Effector CD8-positive, alpha-beta T cell (primary cell): Measurements from ENCODE around the gene SLC4A4.

Source experiments
- DNase-seq: peaks from one replicate; lab custom pipeline; 2025; lab: John Stamatoyannopoulos, UW
- total RNA-seq, 4 experiments: gene quantifications; one replicate each; lab custom pipeline; 2026; lab: John Stamatoyannopoulos, UW

The SLC4A4 gene
- total RNA-seq, result 3.9 to 25.0 (median 19.5) reads per million in 4 experiments

DNA sequence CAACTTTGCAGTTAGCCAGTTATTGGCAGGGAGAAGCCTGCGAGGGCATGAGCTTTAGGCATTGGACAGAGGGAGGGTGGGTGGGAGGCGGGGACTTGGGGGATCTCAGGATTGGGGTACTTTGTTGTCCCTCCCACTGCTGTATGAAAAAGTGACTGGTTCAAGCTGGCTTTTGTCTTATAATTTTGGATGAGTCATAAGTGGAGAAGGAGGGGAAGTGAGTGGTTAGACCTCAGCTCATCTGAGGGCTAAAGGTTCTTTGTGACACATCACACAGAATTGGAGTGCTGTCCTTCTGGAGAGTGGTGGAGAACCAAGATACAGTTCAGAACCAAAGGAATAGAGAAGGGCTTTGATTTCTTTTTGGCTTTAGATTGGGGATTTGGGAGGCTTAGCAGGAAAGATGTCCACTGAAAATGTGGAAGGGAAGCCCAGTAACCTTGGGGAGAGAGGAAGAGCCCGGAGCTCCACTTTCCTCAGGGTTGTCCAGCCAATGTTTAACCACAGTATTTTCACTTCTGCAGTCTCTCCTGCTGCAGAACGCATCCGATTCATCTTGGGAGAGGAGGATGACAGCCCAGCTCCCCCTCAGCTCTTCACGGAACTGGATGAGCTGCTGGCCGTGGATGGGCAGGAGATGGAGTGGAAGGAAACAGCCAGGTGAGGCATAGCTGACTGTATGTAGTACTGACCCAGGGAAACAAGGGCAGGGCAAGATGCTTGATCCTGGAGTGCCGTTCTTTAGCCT lies at the start of gene SLC4A4:
Gene SLC4A4 (plus strand): TSS at position 175 of the 748 bp plus-strand sequence.
- no peak for DNase-seq

DNA sequence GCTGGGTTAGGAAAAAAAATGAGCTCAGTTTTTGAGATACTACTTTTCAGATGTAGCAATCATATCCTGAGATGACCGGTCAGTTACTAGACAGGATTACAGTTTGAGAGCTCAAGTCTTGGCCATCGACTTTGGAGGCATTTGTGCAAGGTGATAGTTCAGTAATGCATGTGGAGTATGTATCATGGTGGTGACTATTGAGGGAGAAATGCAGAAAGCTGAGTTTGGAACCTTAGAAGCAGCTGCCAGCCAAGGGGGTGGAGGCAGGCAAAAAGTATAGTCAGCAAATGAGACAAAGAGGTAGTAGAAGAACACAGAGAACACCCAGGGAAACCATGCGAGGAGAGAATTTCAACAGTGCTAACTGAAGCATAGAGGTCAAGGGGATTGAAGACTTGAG lies 48.7 kb upstream of the SLC4A4 start:
- DNase-seq, result no peak

DNA sequence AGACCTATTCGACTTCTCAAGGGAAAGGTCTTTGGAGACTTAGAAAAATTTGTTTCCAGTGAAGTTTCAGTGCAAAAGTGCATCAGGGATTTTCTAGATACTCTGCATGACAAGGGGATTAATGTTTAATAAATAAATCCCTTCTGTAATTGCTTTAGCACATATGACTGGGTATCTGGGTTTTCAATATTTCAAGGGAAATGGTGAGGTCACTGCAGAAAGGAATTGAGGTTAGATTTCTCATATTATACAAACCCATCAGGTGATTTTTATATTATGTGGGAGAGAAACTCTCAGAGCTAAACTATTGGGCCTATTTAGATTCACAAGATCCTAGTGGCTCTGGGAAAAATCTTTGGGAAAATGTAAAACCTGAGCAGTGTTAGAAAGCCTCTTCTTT lies 48.3 kb upstream of the SLC4A4 start:
- no peak for DNase-seq

DNA sequence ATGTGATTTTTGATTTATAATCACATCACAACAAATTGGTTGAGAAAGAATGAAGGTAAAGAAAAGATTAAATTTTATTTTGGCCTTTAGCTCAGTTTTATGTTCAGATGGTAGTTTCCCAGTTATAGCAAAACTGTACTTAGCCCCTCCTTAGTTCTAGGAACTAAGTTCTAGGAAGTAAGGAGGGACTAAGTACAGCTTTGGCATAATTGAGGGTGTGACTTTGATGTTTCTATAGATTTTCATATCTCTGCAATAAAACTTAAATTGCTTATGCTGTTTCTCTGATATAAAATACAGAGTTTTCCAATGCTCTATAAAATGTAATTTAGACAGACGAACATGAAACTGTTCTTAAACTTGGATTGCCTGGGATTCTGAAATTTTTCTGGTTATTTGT lies 46.6 kb upstream of the SLC4A4 start:
- DNase-seq, result no peak

DNA sequence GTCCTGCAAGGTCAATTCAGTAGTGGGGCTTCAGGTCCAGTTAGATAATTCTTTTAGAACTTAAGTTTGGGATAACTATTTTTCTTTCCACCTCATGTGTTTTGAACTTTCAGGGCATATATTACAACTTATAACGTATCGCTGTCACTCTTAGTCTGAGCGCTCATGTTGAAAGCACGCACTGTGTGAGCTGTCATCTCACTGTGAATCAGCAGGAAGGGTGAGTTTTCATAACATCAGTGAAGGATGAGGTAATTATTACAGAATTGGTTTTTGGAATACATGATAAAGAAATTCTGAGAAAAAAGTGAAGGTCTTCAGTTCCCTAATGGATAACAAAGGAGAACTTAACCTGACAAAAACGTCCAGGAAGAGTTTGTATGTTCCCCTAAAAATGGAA lies 45.1 kb upstream of the SLC4A4 start:
- DNase-seq, result no peak

DNA sequence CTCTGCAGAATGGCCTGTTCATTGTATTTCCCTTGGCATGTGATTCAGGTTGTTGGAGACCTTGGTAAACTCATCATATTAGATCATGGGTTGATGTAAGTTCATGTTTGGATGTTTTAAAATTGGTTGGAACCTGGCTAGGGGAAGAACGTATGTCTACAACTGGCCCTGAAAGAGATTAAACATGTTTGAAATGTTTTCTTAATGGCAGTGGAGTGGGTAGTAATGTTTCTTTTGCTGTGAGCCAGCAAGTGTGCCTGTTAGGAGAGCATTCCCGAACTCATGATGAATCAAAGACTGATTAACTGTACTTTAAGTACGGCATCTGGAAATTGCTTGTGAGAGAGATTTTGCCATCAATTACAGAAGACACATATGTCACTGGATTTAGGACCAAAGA lies 44.5 kb upstream of the SLC4A4 start:
- no peak for DNase-seq

DNA sequence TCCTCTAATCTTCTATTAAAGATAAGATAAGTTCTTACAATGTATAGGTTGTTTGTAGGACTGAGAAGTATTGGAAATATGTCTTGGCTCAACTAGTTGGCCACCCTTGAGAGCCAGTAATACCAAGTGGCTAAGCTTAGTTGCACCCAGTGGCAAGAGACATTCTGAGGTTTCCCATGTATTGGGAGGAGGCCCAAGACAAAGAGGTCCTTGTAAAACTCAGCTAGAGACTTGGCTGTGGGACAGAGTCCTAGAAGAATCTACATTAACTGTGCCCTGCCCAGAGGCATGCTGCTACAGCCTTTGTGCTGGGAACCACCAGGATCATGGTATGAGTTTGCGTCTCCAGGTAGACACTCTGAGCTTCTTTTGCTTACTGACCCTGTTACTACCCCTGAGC lies 41.9 kb upstream of the SLC4A4 start:
- DNase-seq, result no peak

DNA sequence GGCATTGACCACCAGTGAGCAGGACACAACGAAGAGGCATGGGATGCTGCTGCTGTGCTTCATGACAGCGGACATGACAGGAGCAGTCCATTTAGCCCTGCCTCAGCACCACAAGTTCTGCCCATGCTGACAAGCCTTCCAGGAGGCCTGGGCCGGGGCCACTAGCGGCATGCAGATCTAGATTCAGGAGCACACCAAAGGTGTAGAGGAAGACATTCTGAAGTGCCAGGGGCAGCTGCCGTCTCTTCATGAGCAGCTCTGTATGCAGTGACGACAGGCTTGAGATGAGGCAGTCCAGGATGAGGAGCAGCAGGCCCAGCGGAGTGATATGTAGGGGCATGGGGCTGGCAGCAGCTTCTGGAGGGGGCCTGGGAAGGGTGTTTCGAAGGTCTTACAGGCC lies 38.5 kb upstream of the SLC4A4 start:
- DNase-seq, result no peak

DNA sequence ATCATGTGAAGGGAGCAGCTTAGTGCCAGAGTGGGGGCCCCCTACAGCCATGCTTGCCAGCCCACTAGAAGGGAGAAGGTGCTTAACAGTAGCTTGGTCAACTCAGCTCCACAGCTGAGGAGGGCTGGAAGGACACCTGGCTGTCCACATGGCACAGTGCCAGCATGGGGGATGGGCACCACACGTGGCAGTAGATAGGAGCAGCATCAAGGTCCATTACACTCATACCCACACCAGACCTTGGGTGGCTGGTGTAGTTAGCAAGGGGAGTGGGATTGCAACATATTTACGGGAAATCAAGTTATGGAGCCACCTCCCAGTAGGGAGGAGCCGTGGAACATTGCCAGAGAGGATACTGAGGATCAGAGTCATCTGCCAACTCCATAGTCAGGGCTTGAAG lies 37.9 kb upstream of the SLC4A4 start:
- DNase-seq, result no peak

DNA sequence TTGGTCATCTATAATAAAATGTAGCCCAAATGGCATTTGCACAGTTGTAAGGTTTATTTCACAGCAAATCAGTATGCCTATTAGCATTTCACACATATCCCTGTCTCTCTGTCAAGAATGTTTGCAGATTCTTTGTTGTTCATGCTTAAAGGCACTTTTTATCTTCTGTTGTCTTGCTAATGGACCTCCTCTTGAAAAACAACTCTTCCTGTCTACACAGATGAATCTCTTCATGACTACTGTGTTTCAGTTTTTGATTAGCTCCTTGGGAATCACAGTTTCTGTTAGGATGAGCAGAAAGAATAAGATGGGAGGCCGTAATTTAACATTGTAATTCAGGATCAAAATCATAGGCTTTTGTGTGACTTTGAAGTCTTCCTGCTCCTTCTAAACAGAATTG lies 35.5 kb upstream of the SLC4A4 start:
- no peak for DNase-seq

DNA sequence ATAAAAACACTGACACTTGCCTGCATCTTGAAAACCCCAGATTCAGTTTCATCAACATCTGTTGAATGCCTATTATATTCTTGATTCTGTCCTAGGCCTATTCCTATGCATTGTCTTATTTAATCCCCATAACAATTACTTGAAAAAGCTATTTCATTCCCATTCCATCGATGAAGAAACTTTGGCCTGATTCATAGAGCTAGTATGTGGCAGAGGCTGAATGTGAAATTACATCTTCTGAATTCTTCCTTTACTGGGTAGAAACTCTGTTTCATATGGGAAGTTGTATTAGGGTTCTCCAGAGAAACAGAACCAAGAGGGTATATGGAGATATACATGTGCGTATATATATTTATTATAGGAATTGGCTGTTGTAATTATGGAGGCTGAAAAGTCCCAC lies 35.0 kb upstream of the SLC4A4 start:
- no peak for DNase-seq

DNA sequence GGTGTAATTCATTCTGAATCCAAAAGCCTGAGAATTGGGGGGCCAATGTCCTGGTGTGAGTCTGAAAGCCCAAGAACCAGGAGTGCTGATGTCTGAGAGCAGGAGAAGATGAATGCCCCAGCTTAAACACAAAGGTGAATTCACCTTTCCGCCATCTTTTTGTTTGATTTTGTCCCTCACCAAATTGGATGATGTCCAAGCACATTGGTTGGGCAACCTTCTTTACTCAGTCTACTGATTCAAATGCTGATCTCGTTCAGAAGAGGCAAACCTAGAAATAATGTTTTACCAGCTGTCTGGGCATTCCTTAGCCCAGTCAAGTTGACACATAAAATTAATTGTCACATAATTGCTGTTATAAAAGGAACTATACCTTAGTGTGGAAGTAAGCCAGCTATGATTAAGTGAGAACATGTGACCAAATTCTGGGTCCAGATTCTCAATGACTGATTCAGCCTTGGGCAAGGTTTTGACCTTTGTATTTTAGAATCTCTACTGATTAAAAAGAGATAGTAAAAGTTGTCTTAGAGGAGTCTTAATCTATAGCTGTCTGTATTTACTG lies 34.5 kb upstream of the SLC4A4 start:
- DNase-seq, result no peak

DNA sequence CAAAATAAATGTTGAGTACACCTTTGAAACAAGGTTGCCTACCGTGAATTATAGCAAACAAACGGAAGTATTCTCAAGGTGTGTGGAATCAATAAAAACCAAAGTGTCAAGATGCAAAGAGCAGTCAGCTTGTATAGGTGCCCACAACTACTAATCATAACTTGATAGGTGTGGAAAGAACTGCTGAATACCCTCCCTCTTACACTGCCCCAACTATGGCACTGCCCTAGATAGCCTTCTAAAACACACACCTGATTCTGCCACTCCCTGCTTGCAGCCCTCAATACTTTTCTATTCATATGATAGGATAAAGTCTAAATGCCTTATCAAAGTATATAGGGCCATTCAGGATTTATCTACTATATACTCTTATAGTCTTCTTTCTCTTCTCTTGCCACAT lies 31.1 kb upstream of the SLC4A4 start:
- DNase-seq, result no peak

DNA sequence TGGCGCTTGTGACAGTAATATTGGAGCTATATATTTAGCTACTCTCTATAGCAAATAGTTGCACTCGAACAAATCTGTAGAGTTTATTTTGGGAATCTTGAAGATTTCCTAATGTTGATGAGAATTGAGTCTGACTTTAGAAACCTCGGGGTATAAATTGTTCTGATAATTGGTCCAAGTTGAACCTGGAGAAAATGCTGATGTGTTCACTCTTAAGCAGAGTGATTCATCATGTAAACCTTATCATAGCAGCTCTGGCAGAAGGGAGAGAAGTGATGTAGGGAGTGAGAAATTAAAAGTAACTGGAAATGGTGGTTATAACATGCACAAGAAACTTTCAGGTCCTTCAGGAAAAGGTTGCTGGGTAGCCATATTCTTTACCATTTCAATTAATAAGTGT lies 16.4 kb upstream of the SLC4A4 start:
- no peak for DNase-seq

DNA sequence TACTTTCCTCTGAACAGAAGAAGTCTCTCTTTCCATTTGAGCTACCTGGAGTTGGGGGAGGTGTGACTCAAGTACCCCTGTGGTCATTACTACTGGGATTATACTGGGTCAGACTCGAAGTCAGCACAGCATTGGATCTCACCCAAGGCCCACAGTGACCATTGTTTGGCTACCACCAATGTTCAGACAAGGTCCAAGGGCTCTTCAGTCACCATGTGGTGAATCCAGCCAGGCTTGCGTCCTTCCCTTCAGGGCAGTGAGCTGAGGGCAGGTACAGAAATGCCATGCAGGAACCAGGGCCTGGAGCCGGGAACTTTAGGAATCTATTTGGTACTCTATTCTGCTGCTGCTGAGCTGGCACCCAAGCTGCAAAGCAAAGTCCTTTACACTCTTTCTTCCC lies 5.5 kb upstream of the SLC4A4 start:
- no peak for DNase-seq

DNA sequence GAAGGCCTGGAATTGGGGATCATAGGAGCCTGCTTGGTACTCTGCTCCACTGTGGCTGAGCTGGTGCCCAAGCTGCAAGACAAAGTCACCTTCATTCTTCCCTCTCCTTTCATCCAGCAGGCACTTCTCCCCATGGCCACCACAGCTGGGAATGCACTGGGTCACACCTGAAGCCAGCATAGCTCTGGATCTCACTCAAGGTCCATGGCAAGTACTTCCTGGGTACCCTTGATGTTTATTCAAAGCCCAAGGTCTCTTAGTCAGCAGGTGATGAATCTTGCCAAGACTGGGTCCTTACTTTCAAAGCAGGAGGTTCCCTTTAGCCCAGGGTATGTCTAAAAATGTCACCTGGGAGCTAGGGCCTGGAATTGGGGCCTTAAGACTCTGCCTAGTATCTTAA lies 4.9 kb upstream of the SLC4A4 start:
- DNase-seq, result no peak

DNA sequence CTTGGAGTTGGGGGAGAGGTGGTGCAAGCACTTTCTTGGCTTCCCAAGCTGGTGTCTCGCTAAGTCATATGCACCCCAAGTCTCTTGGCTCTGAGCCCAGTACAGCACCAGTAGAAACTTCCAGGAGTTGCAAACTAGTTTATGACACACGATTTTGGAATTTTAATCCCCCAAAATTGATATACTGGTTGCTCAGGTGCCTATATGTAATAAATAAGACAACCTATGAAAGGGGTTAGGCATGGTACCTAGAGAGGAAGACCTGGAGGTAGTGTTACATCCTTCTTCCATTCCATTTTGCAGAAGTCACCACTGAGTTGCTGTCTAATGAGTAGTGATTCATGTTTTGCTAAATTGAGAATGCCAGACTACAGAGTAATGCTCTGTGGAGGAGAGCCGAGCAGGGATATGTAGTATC lies 4.3 kb upstream of the SLC4A4 start:
- DNase-seq, result no peak

DNA sequence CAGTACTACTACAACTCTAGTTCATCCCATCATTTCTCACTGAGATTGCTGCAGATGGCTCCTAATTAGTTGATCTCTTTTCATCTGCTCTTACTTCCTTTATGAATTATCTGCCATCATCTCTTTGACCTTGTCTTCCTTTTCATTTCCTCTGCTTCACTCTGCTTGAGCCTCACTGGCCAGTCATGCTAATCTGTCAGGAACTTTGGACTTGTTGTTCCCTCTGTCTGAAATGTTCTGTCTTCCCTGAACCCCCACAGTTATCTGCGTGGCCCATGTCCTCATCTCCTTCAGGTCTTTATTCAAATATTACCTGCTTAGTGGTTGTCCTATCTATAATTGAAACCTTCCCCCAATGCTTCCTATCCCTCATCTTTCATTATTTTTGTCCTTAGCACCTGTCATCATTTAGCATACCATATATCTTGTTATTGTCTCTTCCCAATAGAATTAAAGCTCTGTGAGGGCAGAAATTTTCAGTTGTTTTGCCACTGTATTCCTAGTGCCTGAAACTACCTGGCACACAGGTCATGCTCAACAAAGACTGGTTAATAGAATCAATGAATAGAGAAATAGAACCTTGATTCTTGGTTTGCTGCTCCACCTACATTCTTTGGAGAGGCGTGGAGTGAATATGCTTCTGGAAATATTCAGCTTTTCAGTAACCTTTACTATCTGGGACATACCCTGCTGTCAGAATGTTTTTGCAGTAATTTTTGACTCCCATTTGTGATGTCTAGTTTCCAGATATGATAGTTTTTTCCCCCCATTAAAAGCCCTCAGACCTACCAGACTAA lies 5.0 kb downstream of the SLC4A4 start:
- no peak for DNase-seq

DNA sequence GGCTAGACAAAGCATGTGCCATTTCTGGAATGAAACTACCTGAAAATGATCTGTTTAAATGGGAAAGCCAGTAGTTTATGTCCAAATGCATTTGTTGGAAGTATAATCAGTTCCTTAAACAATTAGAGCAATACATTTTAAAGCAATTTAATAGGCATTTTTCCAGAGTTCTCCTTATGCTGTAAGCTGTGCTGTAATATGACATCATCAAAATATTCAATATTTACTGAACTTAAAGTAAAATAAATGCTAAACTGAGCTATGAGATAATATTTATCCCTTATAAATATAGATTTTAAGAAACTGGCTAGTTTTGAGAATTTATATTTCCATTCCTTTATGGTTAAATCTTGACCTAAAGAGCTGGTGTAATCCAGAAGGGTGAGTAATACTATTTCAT lies 7.9 kb downstream of the SLC4A4 start:
- DNase-seq, result no peak

DNA sequence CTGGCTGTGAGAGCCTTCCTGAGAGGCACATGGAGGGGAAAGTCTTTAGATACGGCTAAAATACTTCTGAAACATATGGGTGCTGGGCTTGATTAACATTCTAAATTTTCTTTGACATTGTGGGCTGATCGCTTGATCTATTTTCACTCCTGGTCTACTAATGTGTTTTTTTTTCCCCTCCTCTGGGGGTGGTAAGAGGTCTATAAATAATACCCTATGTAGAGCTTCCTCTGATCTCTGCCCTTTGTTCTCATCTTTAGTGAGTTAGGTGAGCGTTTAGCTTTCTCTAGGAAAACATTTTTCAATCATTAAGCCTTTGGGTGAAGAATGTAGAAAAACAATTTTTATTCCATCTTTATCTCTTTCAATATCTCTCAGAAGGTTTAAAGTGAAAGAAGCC lies 9.8 kb downstream of the SLC4A4 start:
- no peak for DNase-seq

DNA sequence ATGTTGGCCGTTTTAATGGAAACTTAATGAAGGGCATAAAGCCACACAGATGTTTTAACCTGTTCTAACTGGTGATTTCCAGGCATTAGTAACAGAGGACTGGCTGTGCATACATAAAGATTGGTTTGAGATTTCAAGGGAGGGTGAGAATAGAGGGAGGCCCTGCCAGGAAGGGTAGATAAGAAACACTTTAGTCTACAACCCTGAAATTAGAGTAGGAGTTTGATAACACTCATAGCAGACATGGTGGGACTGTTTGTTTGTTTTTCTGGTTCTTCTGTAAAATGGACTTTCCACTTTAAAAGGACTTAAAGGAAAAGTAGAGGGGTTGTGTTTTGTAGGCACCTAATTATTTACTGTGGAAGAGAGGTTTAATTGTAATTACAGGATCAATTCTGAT lies 16.2 kb downstream of the SLC4A4 start:
- DNase-seq, result no peak

DNA sequence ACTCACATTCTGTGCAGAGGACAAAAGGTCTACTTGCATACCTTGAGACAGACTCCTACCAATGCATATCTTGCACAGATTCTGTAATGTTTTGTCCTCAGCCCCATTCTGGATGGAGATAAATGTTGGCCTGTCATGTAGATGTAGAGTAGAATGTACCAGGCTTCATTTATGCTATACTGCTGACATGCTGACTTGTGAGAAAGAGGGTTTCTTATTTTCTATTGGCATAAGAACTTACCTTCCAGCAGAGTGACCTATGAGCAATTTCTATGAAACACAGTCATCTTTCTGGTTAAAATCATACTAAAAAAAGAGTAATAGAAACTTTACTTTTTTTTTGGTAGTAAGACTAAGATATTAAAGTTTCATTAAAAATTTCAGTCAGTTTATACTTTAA lies 17.2 kb downstream of the SLC4A4 start:
- DNase-seq, result no peak
